ENCODE results near the gene SDS.
A peak's percentile ranks its signal among the peaks of the same experiment; 100 is the strongest.

SDS gene

GRCh38 chr12:113371808-113372207 lies 31.9 kb downstream of the SDS start:
- TF ChIP-seq YY1 (IDR thresholded peaks at IDR 0.05; ENCODE audit: low read depth): no peak
- no peak for TF ChIP-seq NFIC (IDR thresholded peaks at IDR 0.05)
- no peak for TF ChIP-seq TCF12 (IDR thresholded peaks at IDR 0.05; ENCODE audit: low read depth)
- TF ChIP-seq EP300 (IDR thresholded peaks at IDR 0.05; ENCODE audit: borderline replicate concordance): no peak
- TF ChIP-seq FOXM1 (IDR thresholded peaks at IDR 0.05; ENCODE audit: borderline replicate concordance, low read depth): no peak
- TF ChIP-seq TEAD4 (IDR thresholded peaks at IDR 0.05): no peak
- no peak for TF ChIP-seq MAX (IDR thresholded peaks at IDR 0.05)
- no peak for TF ChIP-seq CREB1 (IDR thresholded peaks at IDR 0.05; ENCODE audit: low read depth)
- TF ChIP-seq TAF1 (IDR thresholded peaks at IDR 0.05; ENCODE audit: low read depth): no peak
- no peak for TF ChIP-seq REST (IDR thresholded peaks at IDR 0.05; ENCODE audit: low read depth)
- TF ChIP-seq EGR1 (IDR thresholded peaks at IDR 0.05): no peak
- no peak for TF ChIP-seq CEBPB (IDR thresholded peaks at IDR 0.05)
- no peak for TF ChIP-seq USF1 (IDR thresholded peaks at IDR 0.05)
- no peak for TF ChIP-seq ZBTB7A (IDR thresholded peaks at IDR 0.05; ENCODE audit: low read depth)
- no peak for TF ChIP-seq RAD21 (IDR thresholded peaks at IDR 0.05; ENCODE audit: low read depth)

GRCh38 chr12:113370923-113371682 lies 32.6 kb downstream of the SDS start:
- TF ChIP-seq NFIC (IDR thresholded peaks at IDR 0.05) (no peak), RAD21 (IDR thresholded peaks at IDR 0.05; ENCODE audit: low read depth) (no peak), TEAD4 (IDR thresholded peaks at IDR 0.05) (no peak), REST (IDR thresholded peaks at IDR 0.05; ENCODE audit: low read depth) (no peak), ZBTB7A (IDR thresholded peaks at IDR 0.05; ENCODE audit: low read depth) (no peak), EP300 (IDR thresholded peaks at IDR 0.05; ENCODE audit: borderline replicate concordance) (no peak)

- TF ChIP-seq NFIC (IDR thresholded peaks at IDR 0.05) (no peak), RAD21 (IDR thresholded peaks at IDR 0.05; ENCODE audit: low read depth) (no peak), FOXM1 (IDR thresholded peaks at IDR 0.05; ENCODE audit: borderline replicate concordance, low read depth) (no peak), EGR1 (IDR thresholded peaks at IDR 0.05) (no peak), MAX (IDR thresholded peaks at IDR 0.05) (no peak), CEBPB (IDR thresholded peaks at IDR 0.05) (no peak), EP300 (IDR thresholded peaks at IDR 0.05; ENCODE audit: borderline replicate concordance) (no peak), TEAD4 (IDR thresholded peaks at IDR 0.05) (no peak), ZBTB7A (IDR thresholded peaks at IDR 0.05; ENCODE audit: low read depth) (no peak)
These were observed 34.2 kb downstream of the SDS start for GRCh38 chr12:113369391-113369985.

- peak; percentile 83 for TF ChIP-seq USF1 (IDR thresholded peaks at IDR 0.05)
- no peak for TF ChIP-seq EGR1 (IDR thresholded peaks at IDR 0.05)
These were observed 35.4 kb downstream of the SDS start for GRCh38 chr12:113368331-113368730.

GRCh38 chr12:113366827-113367226 lies 36.9 kb downstream of the SDS start:
- TF ChIP-seq TEAD4 (IDR thresholded peaks at IDR 0.05): no peak
- no peak for TF ChIP-seq TAF1 (IDR thresholded peaks at IDR 0.05; ENCODE audit: low read depth)
- TF ChIP-seq TCF12 (IDR thresholded peaks at IDR 0.05; ENCODE audit: low read depth): no peak

- no peak for TF ChIP-seq REST (IDR thresholded peaks at IDR 0.05; ENCODE audit: low read depth)
- no peak for TF ChIP-seq EGR1 (IDR thresholded peaks at IDR 0.05)
- no peak for TF ChIP-seq YY1 (IDR thresholded peaks at IDR 0.05; ENCODE audit: low read depth)
- no peak for TF ChIP-seq TEAD4 (IDR thresholded peaks at IDR 0.05)
- no peak for TF ChIP-seq NFIC (IDR thresholded peaks at IDR 0.05)
- no peak for TF ChIP-seq CEBPB (IDR thresholded peaks at IDR 0.05)
- no peak for TF ChIP-seq FOXM1 (IDR thresholded peaks at IDR 0.05; ENCODE audit: borderline replicate concordance, low read depth)
- no peak for TF ChIP-seq TAF1 (IDR thresholded peaks at IDR 0.05; ENCODE audit: low read depth)
- TF ChIP-seq CREB1 (IDR thresholded peaks at IDR 0.05; ENCODE audit: low read depth): no peak
- TF ChIP-seq RAD21 (IDR thresholded peaks at IDR 0.05; ENCODE audit: low read depth): no peak
These were observed 37.9 kb downstream of the SDS start for GRCh38 chr12:113365639-113366395.
